IPS DF 4.7 (cell line): ENCODE measurements around the gene CLEC18C.
"Not testable (repeated sequence)": the region's sequence is repeated elsewhere in the genome, so short reads cannot be mapped to it uniquely, and the experiment has no call there.

ENCODE experiments used
- DNase-seq: peaks from one replicate; pipeline ENCODE4 v3.0.0-alpha.2; 2013; ENCODE audit warnings: low spot score; ENCODE audit errors: extremely low read depth

Gene CLEC18C

DNA sequence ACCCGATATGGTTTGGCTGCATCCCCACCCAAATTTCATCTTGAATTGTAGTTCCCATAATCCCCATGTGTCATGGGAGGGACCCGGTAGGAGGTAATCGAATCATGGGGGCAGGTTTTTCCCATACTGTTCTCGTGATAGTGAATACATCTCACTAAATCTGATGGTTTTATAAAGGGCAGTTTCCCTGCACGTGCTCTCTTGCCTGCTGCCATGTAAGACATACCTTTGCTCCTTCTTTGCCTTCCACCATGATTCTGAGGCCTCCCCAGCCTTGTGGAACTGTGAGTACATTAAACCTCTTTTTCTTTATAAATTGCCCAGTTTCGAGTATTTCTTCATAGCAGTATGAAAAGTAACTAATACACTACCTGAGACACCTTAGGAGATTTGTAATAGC is 32.8 kb downstream of the CLEC18C start:
- DNase-seq: not testable (repeated sequence)

DNA sequence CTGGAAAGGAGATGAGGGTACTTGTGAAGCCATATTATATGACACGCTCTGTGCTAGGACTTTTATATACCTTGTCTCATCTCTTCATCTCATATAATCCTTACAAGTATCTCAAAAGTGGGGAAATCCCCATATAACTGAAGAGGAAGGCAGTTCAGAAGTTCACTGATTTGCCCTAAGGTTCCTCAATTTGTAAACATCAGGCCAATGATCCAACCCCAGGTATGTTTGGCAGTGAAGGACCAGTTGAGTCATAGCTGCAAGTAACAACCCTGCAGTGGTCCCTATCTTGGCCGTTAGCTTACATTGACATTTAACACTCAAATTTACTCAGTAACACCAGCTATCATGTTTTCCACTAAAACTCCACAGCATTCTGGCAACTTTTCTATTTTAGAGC is 45.0 kb downstream of the CLEC18C start:
- not testable (repeated sequence) for DNase-seq

DNA sequence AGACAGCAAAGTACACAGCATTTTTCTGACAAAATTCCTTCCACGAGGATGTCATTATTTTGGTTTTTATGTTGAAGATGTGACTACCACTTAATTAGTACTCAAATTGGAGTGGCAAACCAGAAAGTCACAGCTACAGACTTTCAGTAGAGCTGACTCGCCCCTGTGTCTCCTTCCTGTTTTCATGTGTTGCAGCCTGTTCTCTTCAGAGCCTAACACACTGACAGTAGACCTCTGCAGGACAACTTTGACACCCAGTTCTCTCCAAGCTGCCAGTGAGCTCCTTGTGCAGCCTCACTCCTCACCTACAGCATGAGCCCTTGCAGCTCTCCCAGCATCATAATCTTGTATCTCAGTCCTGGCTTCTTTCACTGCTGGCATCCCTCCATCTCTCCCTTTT is 49.0 kb downstream of the CLEC18C start:
- not testable (repeated sequence) for DNase-seq

DNA sequence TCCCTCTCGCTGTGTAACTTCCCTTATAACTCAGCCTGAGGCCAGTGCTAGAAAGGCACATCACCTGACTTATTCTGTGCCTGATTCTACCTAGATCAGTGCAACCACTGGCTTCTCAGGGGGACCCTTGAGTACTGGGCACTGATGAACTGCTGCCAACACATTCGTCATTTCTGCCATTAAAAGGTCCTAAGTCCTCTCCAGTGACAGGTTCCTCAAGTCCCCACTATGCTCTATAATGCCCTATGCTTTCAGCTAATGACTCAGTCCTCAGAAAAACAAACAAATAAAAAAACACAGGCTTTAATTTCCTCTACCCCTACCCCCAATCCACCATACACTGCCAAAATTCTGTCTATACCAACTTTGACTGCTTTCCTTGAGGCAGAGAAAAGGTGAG is 49.6 kb downstream of the CLEC18C start:
- DNase-seq: not testable (repeated sequence)

DNA sequence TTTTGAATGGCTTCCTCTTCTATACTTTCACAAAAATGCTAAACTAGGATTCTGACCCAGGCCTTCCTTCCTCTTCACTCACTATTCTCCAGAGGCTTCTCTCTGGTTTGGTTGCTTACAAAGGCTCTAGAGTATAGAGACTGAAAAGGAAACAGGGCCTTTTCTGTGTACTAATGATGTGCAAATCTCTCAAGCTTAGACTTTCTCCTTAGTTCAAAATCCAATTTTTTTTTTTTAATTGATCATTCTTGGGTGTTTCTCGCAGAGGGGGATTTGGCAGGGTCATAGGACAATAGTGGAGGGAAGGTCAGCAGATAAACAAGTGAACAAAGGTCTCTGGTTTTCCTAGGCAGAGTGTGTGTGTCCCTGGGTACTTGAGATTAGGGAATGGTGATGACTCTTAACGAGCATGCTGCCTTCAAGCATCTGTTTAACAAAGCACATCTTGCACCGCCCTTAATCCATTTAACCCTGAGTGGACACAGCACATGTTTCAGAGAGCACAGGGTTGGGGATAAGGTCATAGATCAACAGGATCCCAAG is 50.5 kb downstream of the CLEC18C start:
- DNase-seq: not testable (repeated sequence)

DNA sequence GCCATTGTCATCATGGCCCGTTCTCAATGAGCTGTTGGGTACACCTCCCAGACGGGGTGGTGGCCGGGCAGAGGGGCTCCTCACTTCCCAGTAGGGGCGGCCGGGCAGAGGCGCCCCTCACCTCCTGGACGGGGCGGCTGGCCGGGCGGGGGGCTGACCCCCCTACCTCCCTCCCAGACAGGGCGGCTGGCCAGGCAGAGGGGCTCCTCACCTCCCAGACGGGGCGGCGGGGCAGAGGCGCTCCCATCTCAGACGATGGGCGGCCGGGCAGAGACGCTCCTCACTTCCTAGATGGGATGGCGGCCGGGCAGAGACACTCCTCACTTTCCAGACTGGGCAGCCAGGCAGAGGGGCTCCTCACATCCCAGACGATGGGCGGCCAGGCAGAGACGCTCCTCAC is 51.1 kb downstream of the CLEC18C start:
- DNase-seq: not testable (repeated sequence)

DNA sequence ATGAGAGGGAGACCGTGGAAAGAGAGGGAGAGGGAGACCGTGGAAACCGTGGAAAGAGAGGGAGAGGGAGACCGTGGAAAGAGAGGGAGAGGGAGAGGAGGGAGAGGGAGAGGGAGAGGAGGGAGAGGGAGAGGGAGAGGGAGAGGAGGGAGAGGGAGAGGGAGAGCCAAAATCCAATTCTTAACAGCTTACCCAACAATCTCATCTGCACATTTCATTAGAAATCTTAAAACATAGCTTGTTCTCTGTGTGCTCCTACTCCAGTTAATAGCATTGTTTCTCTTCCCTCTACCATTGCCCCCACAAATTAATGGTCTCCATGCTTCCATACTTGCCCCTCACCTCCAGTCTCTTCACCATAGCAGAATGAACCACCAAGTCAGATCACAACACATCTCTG is 51.8 kb downstream of the CLEC18C start:
- not testable (repeated sequence) for DNase-seq

DNA sequence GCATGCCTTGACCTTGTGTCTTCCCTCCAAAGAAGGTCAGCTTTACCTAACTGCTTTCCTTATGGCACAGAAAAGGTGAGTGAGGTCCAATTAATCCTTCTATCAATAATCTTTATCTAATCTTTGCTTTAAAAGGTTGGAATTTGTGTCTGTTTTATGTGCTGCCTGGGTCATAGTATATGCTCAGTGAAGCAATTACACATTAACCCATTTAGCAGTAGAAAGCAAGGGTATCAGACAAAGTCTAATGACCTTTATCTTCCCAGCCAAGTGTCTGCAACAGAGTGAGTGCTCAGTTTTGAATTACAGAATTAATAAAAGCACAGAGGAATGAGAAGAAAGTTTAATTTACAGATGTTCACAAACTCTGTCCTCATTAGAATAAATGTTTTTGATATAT is 52.4 kb downstream of the CLEC18C start:
- DNase-seq: not testable (repeated sequence)

DNA sequence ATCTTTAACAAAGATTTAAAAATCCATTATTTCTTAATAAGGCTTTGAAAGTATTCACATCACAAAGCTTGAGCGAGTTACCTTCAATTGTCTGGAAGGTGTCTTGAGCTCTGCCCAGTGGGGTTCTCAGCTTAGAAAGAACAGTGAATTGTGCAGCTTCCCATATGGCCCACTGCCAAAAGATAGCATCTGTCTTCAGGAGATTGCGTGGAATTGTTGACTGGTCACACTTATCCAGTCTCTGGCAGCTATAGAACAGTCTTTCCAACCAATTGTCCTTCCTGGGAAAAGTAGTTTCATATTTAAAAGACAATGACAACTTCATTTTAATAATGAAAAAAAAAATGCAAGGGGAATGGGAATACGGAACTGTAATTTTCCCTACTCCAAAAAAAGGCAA is 58.2 kb downstream of the CLEC18C start:
- DNase-seq: not testable (repeated sequence)
